Epithelial cell of proximal tubule (primary cell): Measurements from ENCODE around the gene FBXL13. TPM values are rescaled to one million over a fixed set of nuclear protein-coding genes. Genes with fewer than 3 reads are reported as not detected.

Source experiments
- DNase-seq: peaks from one replicate; pipeline ENCODE4 v3.0.0-alpha.2; 2011; ENCODE audit warnings: low read depth
- H3K4me3 ChIP-seq: 2 replicates; pipeline ENCODE4 v1.5.1; 2011; ENCODE audit warnings: low read depth, mild to moderate bottlenecking, low read length
- CTCF ChIP-seq: conservative IDR thresholded peaks from 2 replicates; pipeline ENCODE4 v1.5.1; 2012; ENCODE audit warnings: low read depth, mild to moderate bottlenecking, low read length
- total RNA-seq: library from RNA; depleted of rRNA; stranded (reverse); fragments of >200 nt; gene quantifications from 2 replicates; pipeline ENCODE4 v1.2.3, GENCODE V29; 2015

FBXL13 gene
- total RNA-seq, 1 donor from 2014 or later, result 1.6 TPM

DNA sequence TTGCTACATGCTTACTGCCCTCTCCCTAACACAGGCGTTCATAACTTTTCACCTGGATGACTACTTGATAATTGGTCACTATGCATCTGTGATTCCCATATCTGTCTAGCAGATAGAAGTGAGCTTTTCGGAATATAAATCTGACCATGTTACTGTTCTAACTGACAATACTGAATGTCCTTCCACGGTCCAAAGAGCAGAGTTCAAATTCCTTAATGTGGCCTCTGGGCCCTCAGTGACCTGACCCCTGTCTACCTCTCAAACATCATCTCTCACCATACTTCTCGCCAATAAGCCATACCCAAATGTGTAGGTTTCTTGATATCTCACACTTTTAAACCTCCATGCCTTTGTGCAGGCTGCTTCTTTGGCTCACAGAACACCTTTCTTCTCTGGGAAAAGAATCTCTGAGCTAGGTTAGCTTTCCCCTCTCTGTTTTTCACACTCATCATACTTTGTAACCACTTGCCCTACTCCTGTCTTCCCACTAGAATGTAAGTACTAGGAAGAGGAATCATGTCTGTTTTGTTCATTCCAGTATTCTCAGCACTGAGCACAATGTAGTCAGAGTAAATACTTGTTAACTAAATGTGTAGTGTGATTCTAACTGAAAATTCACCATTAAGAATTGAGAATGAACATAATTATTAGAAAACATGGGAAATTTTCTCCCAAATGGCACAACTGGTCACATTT, 201.0 kb downstream of the FBXL13 start:
- no peak overlapping the region for H3K4me3 ChIP-seq
- no peak for TF ChIP-seq CTCF
- no peak for DNase-seq

DNA sequence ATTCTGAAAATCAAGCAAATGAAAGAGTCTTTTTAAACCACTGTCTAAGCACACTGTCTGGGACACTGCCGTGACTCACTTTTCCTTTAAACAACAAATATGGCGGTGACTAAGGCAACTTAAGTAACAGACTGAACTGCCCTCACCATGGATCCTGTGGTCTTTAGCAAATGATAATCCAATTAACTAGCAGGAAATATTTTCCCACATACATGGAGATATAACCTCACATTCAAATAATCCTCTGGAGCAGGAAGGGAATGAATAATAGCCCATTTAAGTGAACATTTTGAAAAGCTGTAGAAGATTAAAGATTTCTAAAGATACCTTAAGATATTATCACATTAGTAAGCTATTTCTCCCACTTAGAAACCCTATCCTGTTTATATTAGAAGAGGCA, 202.1 kb downstream of the FBXL13 start:
- H3K4me3 ChIP-seq, result no peak overlapping the region
- peak; percentile 82 for DNase-seq
- TF ChIP-seq CTCF, result no peak

GRCh38 chr7:102869195-102869594, 205.4 kb downstream of the FBXL13 start:
- no peak for TF ChIP-seq CTCF
- no peak for DNase-seq
- H3K4me3 ChIP-seq, result no peak overlapping the region

DNA sequence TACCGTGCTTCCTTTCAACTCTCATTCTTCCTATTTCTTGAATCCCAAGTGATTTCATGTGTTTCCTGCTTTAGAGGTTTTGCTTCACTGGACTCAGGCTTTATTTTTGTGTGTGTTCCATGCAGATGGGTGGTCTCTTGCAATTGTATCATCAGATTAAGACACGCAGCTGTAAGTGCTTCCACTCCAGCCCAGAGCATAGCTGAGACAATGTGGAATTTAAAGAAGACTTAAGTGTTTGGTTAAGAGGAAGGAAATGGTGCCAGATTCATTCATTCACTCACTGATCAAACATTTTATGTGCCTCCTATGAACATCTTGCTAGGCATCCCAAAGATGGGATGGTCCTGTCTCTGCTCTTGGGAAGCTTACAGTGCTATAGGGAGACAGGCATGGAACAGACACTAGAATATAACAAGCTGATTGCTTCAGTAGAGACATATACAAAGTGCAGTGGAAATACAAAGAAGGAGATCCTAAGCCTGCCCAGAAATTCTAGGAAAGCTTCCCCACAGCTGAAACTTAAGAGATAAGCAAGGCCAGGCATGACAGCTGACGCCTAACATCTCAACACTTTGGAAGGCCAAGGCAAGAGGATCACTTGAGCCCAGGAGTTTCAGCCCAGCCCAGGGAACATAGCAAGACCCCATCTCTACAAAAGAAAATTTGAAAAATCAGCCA, 207.9 kb downstream of the FBXL13 start:
- DNase-seq, result no peak
- TF ChIP-seq CTCF, result no peak
- no peak overlapping the region for H3K4me3 ChIP-seq

- DNase-seq, result no peak
- H3K4me3 ChIP-seq, result no peak overlapping the region
- TF ChIP-seq CTCF, result no peak
Measured at GRCh38 chr7:102864958-102865357, 209.6 kb downstream of the FBXL13 start.

DNA sequence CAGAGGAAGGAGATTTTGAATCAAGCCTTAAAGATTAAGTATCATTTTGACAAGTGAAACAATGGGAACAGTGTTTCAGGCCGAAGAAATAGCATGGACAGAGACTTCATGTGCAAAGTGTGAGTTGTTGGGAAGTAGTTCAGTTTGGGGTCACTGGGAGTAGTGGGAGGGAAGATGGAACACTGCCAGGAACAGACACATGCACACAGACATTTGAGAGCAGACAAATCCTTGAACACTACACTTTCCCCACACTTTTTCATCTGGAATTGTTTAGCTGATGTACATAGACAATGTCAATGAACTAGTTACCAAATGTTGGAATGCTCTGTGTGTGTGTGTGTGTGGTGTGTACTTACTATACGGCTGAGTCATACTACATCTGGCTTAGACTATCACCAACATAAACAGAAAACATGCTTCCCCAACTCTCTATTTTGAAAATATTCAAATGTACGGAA, 214.2 kb downstream of the FBXL13 start:
- no peak for DNase-seq
- no peak overlapping the region for H3K4me3 ChIP-seq
- TF ChIP-seq CTCF, result no peak

GRCh38 chr7:102859799-102860125, 214.8 kb downstream of the FBXL13 start:
- DNase-seq, result no peak
- TF ChIP-seq CTCF, result no peak

More at GRCh38 chr7:102859799-102860125, 214.8 kb downstream of the FBXL13 start:
- no peak overlapping the region for H3K4me3 ChIP-seq
